Measurements from ENCODE around the gene C6orf132. TPM values are rescaled to one million over a fixed set of nuclear protein-coding genes. Genes with fewer than 3 reads are reported as not detected.
"Not testable (repeated sequence)": the region's sequence is repeated elsewhere in the genome, so short reads cannot be mapped to it uniquely, and the experiment has no call there.

Gene C6orf132
- total RNA-seq, 3 donors from 2014 or later, result 0.11 to 0.30 (median 0.29) TPM

DNA sequence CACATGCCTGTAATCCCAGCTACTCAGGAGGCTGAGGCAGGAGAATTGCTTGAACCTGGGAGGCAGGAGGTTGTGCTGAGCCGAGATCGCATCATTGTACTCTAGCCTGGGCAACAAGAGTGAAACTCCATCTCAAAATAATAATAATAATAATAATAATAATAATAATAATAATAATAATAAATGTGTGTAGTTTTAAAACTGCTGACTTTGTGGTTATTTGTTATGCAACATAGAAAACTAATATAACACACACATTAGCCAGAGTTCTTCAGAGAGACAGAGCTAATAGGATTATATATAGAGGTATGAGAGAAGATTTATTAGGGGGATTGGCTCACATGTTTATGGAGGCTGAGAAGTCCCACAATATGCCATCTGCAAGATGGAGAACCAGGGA, 27.4 kb upstream of the C6orf132 start:
- not testable (repeated sequence) for H3K36me3 Mint-ChIP-seq (ENCODE audit: insufficient read depth); H3K4me3 Mint-ChIP-seq; H3K27me3 Mint-ChIP-seq (ENCODE audit: low read depth); H3K4me1 Mint-ChIP-seq (ENCODE audit: low read depth); H3K9me3 Mint-ChIP-seq; DNase-seq; ATAC-seq

DNA sequence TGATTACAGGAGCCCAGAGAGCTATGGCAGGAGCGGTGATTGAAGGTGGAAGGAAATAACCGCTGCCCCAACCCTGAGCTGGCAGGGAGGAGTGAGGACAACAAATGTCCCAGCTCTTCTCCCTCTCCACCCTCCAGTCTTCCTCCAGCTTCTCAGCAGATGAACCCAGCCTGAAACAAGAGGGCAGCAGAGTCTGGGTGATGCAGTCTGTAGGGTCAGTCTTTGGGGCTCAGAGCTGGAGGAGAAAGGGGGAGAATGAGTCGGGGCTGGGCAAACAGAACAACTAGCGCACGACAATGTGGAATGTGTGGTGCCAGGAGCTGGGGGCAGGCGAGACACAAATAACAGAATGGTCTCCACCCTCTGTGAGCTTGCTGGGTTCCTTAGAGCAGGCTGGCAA, 26.2 kb upstream of the C6orf132 start:
- Mint-ChIP-seq H3K4me1 (ENCODE audit: low read depth) (no peaks in the 10 kb centered on the region), H3K4me3 (no peak overlapping the region)
- ATAC-seq, result no peak

DNA sequence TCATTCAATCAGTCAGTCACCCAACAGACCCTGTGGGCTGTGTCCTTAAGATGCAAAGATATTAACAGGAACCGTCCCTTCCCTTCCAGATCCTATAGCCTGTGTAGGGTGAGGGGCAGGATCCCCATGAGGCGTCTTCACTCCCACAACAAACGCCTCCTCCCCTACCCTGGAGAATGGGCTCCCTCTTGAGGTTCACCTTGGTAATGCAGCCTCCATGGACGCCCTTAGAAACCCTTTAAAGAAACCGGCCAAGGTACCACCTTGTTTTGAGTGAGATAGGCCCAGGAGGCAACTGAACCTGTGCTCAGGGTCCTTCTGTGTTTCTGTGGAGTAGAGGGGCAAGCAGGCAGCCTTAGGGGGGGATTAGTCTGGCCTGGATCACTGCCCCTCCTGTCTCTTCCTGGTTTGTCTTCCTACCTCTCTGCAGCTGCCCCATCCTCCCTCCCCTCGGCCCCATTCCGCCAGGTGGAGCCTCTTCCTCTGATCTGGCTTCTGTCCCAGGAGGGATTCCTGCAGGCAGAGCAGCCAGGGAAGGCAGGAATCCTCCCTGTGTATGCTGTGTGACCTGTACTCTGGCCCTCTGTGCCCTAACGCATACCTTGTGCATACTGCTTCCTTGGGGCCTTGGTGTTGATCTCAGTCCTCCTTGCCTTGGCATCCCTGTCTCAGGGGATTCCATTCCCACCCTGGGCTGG, 24.2 kb upstream of the C6orf132 start:
- Mint-ChIP-seq H3K9me3 (no peaks in the 10 kb centered on the region), H3K27me3 (ENCODE audit: low read depth) (peaks cover 3% of the 10 kb centered on the region), H3K4me1 (ENCODE audit: low read depth) (no peaks in the 10 kb centered on the region), H3K4me3 (no peak overlapping the region), H3K36me3 (ENCODE audit: insufficient read depth) (no peaks in the 10 kb centered on the region)
- peak; percentile 80 for DNase-seq
- peak; percentile 90 to 96 for ATAC-seq

More for the DNA sequence above, 26.2 kb upstream of the C6orf132 start:
- Mint-ChIP-seq H3K9me3 (no peaks in the 10 kb centered on the region), H3K36me3 (ENCODE audit: insufficient read depth) (no peaks in the 10 kb centered on the region), H3K27me3 (ENCODE audit: low read depth) (no peaks in the 10 kb centered on the region)
- no peak for DNase-seq

DNA sequence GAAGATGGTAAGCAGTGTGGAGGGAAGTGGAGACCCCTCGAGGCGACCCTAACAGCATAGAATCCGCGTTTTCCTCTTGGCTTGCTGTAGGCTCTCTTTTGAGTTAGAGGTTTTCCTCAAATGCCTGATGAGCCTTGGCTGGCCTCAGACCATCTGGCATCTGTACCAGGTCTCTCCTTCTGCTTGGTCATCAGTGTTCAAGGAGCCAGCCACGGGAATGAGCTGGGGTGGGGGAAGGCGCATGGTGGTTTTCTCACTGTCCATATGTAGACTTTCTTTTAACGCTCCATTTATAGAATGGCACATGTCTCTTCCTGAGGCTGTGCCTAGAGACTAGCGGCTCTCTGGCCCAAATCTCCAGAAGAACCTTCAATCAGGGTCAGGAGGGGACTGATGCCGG, 22.6 kb upstream of the C6orf132 start:
- Mint-ChIP-seq H3K27me3 (ENCODE audit: low read depth) (peaks cover 3% of the 10 kb centered on the region), H3K4me3 (no peak overlapping the region), H3K9me3 (no peaks in the 10 kb centered on the region), H3K36me3 (ENCODE audit: insufficient read depth) (no peaks in the 10 kb centered on the region), H3K4me1 (ENCODE audit: low read depth) (no peaks in the 10 kb centered on the region)
- ATAC-seq (no peak), DNase-seq (no peak)

DNA sequence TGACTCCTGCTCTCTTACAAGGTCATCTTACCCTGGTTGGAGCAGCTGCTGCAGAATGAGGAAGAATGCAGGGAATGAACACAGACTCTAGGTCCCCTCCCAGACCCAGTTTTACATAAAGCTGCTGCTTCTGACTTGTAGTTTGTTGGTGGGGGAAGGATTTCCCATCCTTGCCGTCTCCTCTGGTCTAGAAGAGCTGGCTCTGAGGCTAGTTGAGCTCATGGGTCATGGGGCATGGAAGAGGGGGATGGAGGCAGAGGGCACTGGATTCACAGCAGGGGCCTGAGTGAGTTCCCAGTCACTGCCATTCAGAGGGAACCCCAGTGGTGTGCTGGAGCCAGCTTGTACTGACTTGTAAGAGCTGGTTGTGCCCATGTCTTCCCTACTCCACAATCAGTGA, 21.6 kb upstream of the C6orf132 start:
- ATAC-seq (no peak), DNase-seq (no peak)
- no peaks in the 10 kb centered on the region for H3K36me3 Mint-ChIP-seq (ENCODE audit: insufficient read depth)
- no peaks in the 10 kb centered on the region for H3K4me1 Mint-ChIP-seq (ENCODE audit: low read depth)
- no peaks in the 10 kb centered on the region for H3K9me3 Mint-ChIP-seq
- H3K27me3 Mint-ChIP-seq (ENCODE audit: low read depth), result peaks cover 3% of the 10 kb centered on the region
- no peak overlapping the region for H3K4me3 Mint-ChIP-seq

DNA sequence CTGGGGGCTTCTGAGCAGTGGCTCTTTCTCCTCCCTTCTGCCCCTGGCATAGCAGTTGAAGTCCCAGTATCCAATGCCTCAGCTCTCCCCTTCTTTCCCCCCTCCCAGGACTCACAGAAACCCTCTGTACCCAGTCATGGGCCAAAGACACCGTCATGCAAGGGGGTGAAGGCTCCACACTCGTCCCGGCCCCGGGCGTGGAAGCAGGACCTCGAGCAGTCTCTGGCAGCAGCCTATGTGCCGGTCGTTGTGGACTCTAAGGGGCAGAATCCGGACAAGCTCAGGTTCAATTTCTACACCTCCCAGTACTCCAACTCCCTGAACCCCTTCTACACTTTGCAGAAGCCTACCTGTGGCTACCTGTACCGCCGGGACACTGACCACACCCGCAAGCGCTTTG, 20.4 kb upstream of the C6orf132 start:
- ATAC-seq (no peak), DNase-seq (no peak)
- Mint-ChIP-seq H3K27me3 (ENCODE audit: low read depth) (peaks cover 3% of the 10 kb centered on the region), H3K36me3 (ENCODE audit: insufficient read depth) (no peaks in the 10 kb centered on the region), H3K9me3 (no peaks in the 10 kb centered on the region), H3K4me1 (ENCODE audit: low read depth) (no peaks in the 10 kb centered on the region), H3K4me3 (no peak overlapping the region)

DNA sequence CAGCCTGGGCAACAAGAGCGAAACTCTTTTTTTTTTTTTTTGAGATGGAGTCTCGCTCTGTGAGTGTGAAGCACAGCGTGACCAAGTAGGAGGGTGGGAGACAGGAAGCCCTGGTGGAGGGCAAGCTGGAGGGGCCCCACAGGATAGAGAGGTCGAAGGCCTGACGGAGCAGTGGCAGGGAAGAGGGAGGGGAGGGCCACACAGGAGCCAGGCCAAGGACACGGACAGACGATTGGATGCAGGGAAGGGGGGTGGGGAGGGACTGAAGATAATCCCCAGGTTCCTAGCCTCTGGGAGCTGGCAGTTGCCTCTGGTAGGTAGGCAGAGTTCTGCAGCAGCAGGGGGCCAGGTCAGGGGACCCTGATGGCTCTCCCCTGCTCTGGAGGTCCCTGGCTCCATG, 20.0 kb upstream of the C6orf132 start:
- H3K36me3 Mint-ChIP-seq (ENCODE audit: insufficient read depth), result no peaks in the 10 kb centered on the region
- no peak for ATAC-seq
- peaks cover 3% of the 10 kb centered on the region for H3K27me3 Mint-ChIP-seq (ENCODE audit: low read depth)
- no peaks in the 10 kb centered on the region for H3K9me3 Mint-ChIP-seq
- H3K4me3 Mint-ChIP-seq, result no peak overlapping the region
- DNase-seq, result no peak
- H3K4me1 Mint-ChIP-seq (ENCODE audit: low read depth), result no peaks in the 10 kb centered on the region

DNA sequence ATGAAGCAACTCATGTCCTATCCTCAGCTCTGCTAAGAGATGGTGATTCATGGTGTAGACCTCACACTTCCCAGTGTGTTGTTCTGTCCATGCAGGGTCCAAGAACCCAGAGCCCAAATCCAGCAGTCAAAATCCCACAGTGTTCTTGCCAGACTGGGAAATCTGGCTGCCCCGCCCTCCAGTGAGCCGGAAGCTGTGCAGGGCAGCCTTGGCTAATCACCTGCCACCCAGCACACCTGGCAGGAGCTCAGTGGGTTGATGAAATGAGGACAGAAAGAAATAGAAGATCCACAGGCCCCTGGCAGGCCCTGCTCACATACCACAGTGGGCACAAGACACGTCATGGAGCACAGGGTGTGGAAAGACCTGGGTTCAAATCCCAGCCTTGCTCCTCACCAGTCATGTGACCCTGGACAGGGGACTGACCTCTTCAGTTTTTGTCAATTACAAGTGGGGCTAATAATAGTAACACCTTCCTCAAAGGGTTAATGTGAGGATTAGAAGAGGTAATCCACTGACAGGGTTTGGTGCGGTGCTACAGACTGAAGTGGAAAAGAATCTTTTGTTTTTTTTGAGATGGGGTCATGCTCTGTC, 17.1 kb upstream of the C6orf132 start:
- H3K36me3 Mint-ChIP-seq (ENCODE audit: insufficient read depth), result no peaks in the 10 kb centered on the region
- DNase-seq (no peak), ATAC-seq (no peak)
- peaks cover 3% of the 10 kb centered on the region for H3K27me3 Mint-ChIP-seq (ENCODE audit: low read depth)
- H3K4me3 Mint-ChIP-seq, result no peak overlapping the region
- no peaks in the 10 kb centered on the region for H3K9me3 Mint-ChIP-seq
- no peaks in the 10 kb centered on the region for H3K4me1 Mint-ChIP-seq (ENCODE audit: low read depth)

DNA sequence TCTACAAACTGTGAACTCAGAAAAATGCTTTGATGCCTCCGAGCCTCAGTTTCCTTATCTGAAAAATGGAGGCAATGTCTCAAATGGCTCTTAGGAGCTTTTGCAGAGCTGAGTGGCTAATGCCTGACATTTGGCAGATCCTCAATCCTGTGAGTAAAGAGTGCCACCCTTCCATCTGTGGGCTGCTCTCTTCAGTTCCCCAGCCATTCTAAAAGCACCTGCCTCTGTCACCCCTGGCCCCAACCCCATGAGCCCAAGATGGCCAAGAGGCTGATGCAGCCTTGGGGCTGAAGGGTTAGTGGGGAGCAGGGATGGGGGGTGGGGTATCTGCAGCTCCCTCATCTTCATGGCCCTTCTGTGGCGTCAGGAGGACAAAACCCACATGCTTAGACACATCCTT, 16.2 kb upstream of the C6orf132 start:
- no peaks in the 10 kb centered on the region for H3K9me3 Mint-ChIP-seq
- DNase-seq, result no peak
- H3K36me3 Mint-ChIP-seq (ENCODE audit: insufficient read depth), result no peaks in the 10 kb centered on the region
- no peak overlapping the region for H3K4me3 Mint-ChIP-seq
- no peak for ATAC-seq
- no peaks in the 10 kb centered on the region for H3K4me1 Mint-ChIP-seq (ENCODE audit: low read depth)
- H3K27me3 Mint-ChIP-seq (ENCODE audit: low read depth), result peaks cover 3% of the 10 kb centered on the region

DNA sequence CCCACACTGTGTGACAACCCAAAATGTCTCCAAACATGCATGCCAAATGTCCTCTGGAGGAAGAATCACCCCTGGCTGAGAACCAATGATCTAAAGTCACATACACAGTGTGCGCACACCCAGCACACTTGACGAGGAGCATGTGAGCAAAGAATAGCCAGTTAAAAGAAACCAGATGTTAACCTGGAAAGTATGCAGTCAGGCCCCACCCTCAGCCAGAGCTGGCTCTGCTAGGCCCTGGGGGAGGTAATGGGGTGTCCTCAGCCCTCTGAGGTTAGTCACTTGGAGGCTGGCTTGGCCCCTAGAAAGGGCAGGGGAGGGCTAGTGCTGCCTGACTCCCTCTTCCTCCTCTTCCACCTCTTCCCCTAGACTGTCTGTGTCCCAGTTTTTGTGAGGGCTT, 15.6 kb upstream of the C6orf132 start:
- Mint-ChIP-seq H3K27me3 (ENCODE audit: low read depth) (peaks cover 2% of the 10 kb centered on the region), H3K4me3 (no peak overlapping the region), H3K4me1 (ENCODE audit: low read depth) (no peaks in the 10 kb centered on the region), H3K9me3 (no peaks in the 10 kb centered on the region), H3K36me3 (ENCODE audit: insufficient read depth) (no peaks in the 10 kb centered on the region)
- ATAC-seq, result no peak
- no peak for DNase-seq

DNA sequence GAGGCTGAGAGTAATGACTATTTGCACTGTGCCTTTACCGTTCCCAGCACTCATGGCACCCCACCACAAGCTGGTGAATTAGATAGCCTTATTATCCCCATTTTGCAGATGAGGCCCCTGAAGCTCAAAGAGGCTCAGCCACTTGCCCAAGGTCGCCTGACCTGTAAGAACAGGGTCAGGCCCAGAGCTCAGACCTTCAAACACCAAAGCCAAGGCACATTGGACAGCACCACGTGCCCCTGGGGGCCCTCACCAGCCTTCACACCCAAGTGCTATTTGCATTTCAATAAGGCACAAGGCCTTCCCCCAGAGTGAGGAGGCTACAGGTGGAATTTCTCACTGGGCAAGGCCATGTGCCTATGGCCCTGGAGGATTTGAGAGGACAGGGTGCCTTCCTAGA, 14.2 kb upstream of the C6orf132 start:
- no peak overlapping the region for H3K4me3 Mint-ChIP-seq
- H3K9me3 Mint-ChIP-seq, result no peaks in the 10 kb centered on the region
- ATAC-seq (no peak), DNase-seq (no peak)
- H3K27me3 Mint-ChIP-seq (ENCODE audit: low read depth), result no peaks in the 10 kb centered on the region
- H3K4me1 Mint-ChIP-seq (ENCODE audit: low read depth), result no peaks in the 10 kb centered on the region
- no peaks in the 10 kb centered on the region for H3K36me3 Mint-ChIP-seq (ENCODE audit: insufficient read depth)

DNA sequence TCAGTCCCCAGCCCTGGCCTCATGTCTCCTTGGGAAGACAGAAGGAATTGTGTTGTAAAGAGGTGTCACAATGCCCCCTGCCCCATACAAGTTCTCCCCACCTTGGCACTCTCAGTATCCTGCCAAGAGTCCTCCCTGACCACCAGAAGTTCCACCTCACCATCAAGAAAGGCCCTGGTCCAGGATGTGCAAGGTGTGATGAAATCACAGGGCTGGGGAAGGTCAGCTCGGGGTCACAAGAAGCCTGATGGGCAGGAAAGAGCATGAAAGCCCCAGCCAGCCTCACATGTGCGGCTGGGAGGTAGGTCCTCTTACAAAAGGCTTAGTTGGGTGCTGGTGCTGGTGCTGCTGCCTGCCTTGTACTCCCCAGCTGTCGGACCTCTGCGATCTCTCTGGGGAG, 12.9 kb upstream of the C6orf132 start:
- ATAC-seq (no peak), DNase-seq (no peak)
- H3K36me3 Mint-ChIP-seq (ENCODE audit: insufficient read depth), result no peaks in the 10 kb centered on the region
- H3K4me3 Mint-ChIP-seq, result no peak overlapping the region
- H3K4me1 Mint-ChIP-seq (ENCODE audit: low read depth), result no peaks in the 10 kb centered on the region
- H3K9me3 Mint-ChIP-seq, result no peaks in the 10 kb centered on the region
- H3K27me3 Mint-ChIP-seq (ENCODE audit: low read depth), result no peaks in the 10 kb centered on the region

DNA sequence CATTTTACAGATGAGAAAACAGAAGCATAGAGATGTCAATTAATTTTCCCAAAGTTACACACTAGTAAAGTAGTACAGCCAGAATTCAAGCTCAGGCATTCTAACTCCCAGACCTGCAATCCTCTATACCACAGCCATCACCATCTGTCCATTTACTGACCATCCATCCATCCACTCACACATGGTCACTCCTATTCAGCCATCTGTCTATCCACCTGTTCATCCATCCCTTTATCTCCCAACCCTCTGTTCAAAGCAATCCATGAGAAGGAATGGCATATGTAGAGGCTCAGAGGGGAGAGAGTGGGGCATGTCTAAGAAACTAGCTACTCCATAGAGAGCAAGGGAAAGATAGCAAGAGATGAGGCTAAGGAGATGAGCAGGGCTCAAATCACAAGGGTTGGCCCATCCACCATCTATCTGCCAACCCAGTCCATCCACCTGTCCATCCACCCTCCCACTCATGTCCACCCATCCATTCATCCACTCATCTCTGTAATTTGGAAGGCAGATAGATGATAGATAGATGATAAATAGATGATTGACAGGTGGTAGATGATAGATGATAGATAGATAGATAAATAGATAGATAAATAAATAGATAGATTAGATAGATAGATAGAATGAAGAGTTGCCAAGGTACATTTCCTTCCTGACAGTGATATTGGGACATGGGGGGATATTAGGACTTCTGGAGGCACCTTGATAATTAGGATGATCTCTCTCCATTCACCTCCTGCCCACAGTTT, 12.2 kb upstream of the C6orf132 start:
- Mint-ChIP-seq H3K9me3 (no peaks in the 10 kb centered on the region), H3K4me1 (ENCODE audit: low read depth) (no peaks in the 10 kb centered on the region), H3K4me3 (no peak overlapping the region), H3K36me3 (ENCODE audit: insufficient read depth) (no peaks in the 10 kb centered on the region), H3K27me3 (ENCODE audit: low read depth) (no peaks in the 10 kb centered on the region)
- no peak for ATAC-seq
- DNase-seq, result no peak

DNA sequence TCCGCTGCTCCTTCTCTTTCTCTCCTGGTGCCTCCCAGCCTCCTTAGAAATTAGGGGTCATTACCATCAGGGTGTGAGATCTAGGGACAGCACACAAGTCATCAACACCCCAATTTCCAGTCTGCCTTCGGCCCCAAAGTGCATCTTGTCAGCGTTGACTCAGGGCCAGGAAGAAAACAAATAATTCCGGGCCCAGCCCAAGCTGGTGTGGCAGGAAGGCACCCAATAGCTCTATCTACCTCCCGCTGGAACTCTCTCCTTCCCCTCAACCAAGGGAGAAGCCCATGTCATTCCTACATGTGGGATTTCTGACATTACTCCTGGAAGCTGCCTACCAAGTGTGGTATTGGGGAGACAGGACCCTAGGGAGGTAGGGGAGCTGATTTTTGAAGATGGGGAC, 11.5 kb upstream of the C6orf132 start:
- Mint-ChIP-seq H3K36me3 (ENCODE audit: insufficient read depth) (no peaks in the 10 kb centered on the region), H3K9me3 (no peaks in the 10 kb centered on the region), H3K4me1 (ENCODE audit: low read depth) (no peaks in the 10 kb centered on the region), H3K4me3 (no peak overlapping the region), H3K27me3 (ENCODE audit: low read depth) (no peaks in the 10 kb centered on the region)
- ATAC-seq (no peak), DNase-seq (no peak)

Data from activated T-cell treated with anti-CD3 and anti-CD28 coated beads, Interleukin-2, amount 50 U/mL, for 4 hours (primary cell).